Ishikawa (cell line): ENCODE measurements around the gene ZIC5.

ENCODE experiments used
- CEBPB ChIP-seq: IDR thresholded peaks from 2 replicates; pipeline ENCODE4 v1.6.1; 2012
- CREB1 ChIP-seq: IDR thresholded peaks from 2 replicates; pipeline ENCODE4 v1.6.1; 2012; ENCODE audit warnings: low read depth
- MAX ChIP-seq: IDR thresholded peaks from 2 replicates; pipeline ENCODE4 v1.6.1; 2012
- NFIC ChIP-seq: IDR thresholded peaks from 2 replicates; pipeline ENCODE4 v1.6.1; 2012
- TAF1 ChIP-seq: IDR thresholded peaks from 2 replicates; pipeline ENCODE4 v1.6.1; 2012; ENCODE audit warnings: low read depth, mild to moderate bottlenecking
- TCF12 ChIP-seq: IDR thresholded peaks from 2 replicates; pipeline ENCODE4 v1.6.1; 2012; ENCODE audit warnings: low read depth
- TEAD4 ChIP-seq: IDR thresholded peaks from 2 replicates; pipeline ENCODE4 v1.6.1; 2012
- USF1 ChIP-seq: IDR thresholded peaks from 2 replicates; pipeline ENCODE4 v1.6.1; 2012
- YY1 ChIP-seq: IDR thresholded peaks from 2 replicates; pipeline ENCODE4 v1.6.1; 2012; ENCODE audit warnings: low read depth

GRCh38 chr13:99982036-99982730, 10.6 kb upstream of the ZIC5 start:
- TF ChIP-seq USF1 (no peak), CEBPB (no peak), NFIC (no peak), TAF1 (no peak), TCF12 (no peak), MAX (no peak), YY1 (no peak), TEAD4 (no peak), CREB1 (no peak)
